IMR-90 (cell line): ENCODE data around the gene SP2.

Experiments used
- CTCF ChIP-seq: conservative IDR thresholded peaks from 2 replicates; pipeline ENCODE4 v1.5.1; 2012; ENCODE audit warnings: mild to moderate bottlenecking, low read depth, low read length, improper control_type of control experiment
- USF2 ChIP-seq: fragments of 150-350 bp; IDR thresholded peaks from 2 replicates; pipeline ENCODE4 v1.6.1; 2017; ENCODE audit warnings: mild to moderate bottlenecking, antibody characterized with exemption, low read length, low read depth

GRCh38 chr17:47848198-47848513 lies 47.9 kb upstream of the SP2 start:
- TF ChIP-seq USF2 (no peak), CTCF (no peak)
